ENCODE results near the gene FRMD5. TPM values are rescaled to one million over a fixed set of nuclear protein-coding genes. Genes with fewer than 3 reads are reported as not detected.
"Not testable (repeated sequence)": the region's sequence is repeated elsewhere in the genome, so short reads cannot be mapped to it uniquely, and the experiment has no call there.

The FRMD5 gene

GRCh38 chr15:43826508-43827341, 368.3 kb downstream of the FRMD5 start, which contains the start of gene WDR76:
TSS of gene WDR76 (plus strand) at chr15:43827002. CDS start at chr15:43827033, 31 bp downstream.
- Histone ChIP-seq H3K36me3 (ENCODE audit: insufficient read depth, low read length) (no peaks in the 10 kb centered on the region), H3K4me3 (ENCODE audit: low read length) (peak within 1 kb of the TSS; percentile 88), H3K9ac (ENCODE audit: low read depth, low read length) (peak within 1 kb of the TSS; percentile 90), H3K9me3 (replicated peaks; ENCODE audit: low read length) (no peaks in the 10 kb centered on the region), H3K4me2 (ENCODE audit: low read length) (peak within 1 kb of the TSS; percentile 98), H3K4me1 (ENCODE audit: control insufficient read depth, insufficient read depth, low read length) (peaks cover 34% of the 10 kb centered on the region), H3K27me3 (ENCODE audit: control insufficient read depth, insufficient read depth, low read length) (no peaks in the 10 kb centered on the region)

DNA sequence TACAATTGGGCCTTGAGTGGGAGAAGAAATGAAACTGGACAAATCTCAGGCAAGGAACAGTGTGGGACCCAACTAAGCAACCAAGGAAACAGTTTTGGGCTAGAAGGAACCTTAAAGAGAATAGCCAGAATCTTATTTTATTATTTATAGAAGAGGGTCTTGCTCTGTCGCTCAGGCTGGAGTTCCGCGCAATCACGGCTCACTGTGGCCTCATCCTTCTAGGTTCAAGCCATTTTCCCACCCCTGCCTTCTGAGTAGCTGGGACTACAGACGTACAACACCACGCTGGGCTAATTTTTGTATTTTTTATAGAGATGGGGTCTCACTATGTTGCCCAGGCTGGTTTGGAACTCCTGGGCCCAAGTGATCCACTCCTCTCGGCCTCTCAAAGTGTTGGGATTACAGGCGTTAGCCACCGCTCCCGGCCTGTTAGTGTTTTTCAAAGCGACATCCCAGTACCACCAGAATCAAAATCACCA, 369.0 kb downstream of the FRMD5 start:
- H3K4me1 ChIP-seq (ENCODE audit: control insufficient read depth, insufficient read depth, low read length): peaks cover 35% of the 10 kb centered on the region
- peak overlapping the region; percentile 90 for H3K9ac ChIP-seq (ENCODE audit: low read depth, low read length)
- peak overlapping the region; percentile 88 for H3K4me3 ChIP-seq (ENCODE audit: low read length)

DNA sequence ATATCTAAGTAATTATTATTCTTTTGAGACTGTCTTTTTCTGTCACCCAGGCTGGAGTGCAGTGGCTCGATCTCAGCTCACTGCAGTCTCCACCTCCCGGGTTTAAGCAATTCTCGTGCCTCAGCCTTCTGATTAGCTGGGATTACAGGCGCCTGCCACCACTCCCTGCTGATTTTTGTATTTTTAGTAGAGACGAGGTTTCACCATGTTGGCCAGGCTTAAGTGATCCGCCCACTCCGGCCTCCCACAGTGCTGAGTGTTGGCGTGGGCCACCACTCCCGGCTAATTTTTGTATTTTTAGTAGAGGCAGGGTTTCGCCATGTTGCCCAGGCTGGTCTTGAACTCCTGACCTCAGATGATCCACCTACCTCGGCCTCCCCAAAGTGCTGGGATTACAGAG, 369.8 kb downstream of the FRMD5 start:
- H3K4me3 ChIP-seq (ENCODE audit: low read length); H3K36me3 ChIP-seq (ENCODE audit: insufficient read depth, low read length); H3K9ac ChIP-seq (ENCODE audit: low read depth, low read length); H3K9me3 ChIP-seq (replicated peaks; ENCODE audit: low read length); H3K4me2 ChIP-seq (ENCODE audit: low read length); H3K27me3 ChIP-seq (ENCODE audit: control insufficient read depth, insufficient read depth, low read length): not testable (repeated sequence)
- peaks cover 35% of the 10 kb centered on the region for H3K4me1 ChIP-seq (ENCODE audit: control insufficient read depth, insufficient read depth, low read length)

More for the DNA sequence above, 369.0 kb downstream of the FRMD5 start:
- no peaks in the 10 kb centered on the region for H3K9me3 ChIP-seq (replicated peaks; ENCODE audit: low read length)
- H3K4me2 ChIP-seq (ENCODE audit: low read length): peak overlapping the region; percentile 98
- no peaks in the 10 kb centered on the region for H3K36me3 ChIP-seq (ENCODE audit: insufficient read depth, low read length)
- no peaks in the 10 kb centered on the region for H3K27me3 ChIP-seq (ENCODE audit: control insufficient read depth, insufficient read depth, low read length)

- Histone ChIP-seq H3K36me3 (ENCODE audit: insufficient read depth, low read length) (no peaks in the 10 kb centered on the region), H3K4me2 (ENCODE audit: low read length) (peak within 1 kb of the TSS; percentile 70), H3K4me1 (ENCODE audit: control insufficient read depth, insufficient read depth, low read length) (peaks cover 35% of the 10 kb centered on the region), H3K4me3 (ENCODE audit: low read length) (peak within 1 kb of the TSS; percentile 77), H3K9me3 (replicated peaks; ENCODE audit: low read length) (no peaks in the 10 kb centered on the region), H3K27me3 (ENCODE audit: control insufficient read depth, insufficient read depth, low read length) (no peaks in the 10 kb centered on the region), H3K9ac (ENCODE audit: low read depth, low read length) (peak within 1 kb of the TSS; percentile 87)
These were observed 370.5 kb downstream of the FRMD5 start, which contains the start of gene MFAP1 for GRCh38 chr15:43824302-43825246. TSS of gene MFAP1 (minus strand) at chr15:43824690. CDS start at chr15:43824569, 121 bp downstream.

DNA sequence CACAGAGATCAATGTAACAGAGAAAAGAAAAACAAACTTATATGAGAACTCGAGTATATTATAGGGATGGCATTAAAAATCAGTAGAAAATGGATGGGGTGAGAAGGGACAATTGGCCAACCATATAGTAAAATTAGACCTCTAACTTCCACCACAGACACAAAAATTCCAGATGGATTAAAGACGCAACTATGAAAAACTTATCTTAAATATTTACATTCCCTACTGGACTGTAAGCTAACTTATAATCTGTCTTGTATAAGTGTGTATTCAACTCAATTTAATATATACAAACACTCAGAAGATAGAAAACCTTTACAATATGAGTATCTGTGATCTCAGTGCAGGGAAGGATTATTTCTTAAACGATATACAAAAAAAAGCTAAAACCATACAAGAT, 373.6 kb downstream of the FRMD5 start:
- H3K4me2 ChIP-seq (ENCODE audit: low read length): peak overlapping the region; percentile 28
- no peaks in the 10 kb centered on the region for H3K27me3 ChIP-seq (ENCODE audit: control insufficient read depth, insufficient read depth, low read length)
- H3K4me1 ChIP-seq (ENCODE audit: control insufficient read depth, insufficient read depth, low read length): peaks cover 14% of the 10 kb centered on the region
- peaks cover 12% of the 10 kb centered on the region for H3K36me3 ChIP-seq (ENCODE audit: insufficient read depth, low read length)
- no peak overlapping the region for H3K4me3 ChIP-seq (ENCODE audit: low read length)
- H3K9me3 ChIP-seq (replicated peaks; ENCODE audit: low read length): no peaks in the 10 kb centered on the region
- no peak overlapping the region for H3K9ac ChIP-seq (ENCODE audit: low read depth, low read length)

Small RNA genes lying within 50 kb of the gene (small RNA-seq; reads per million reads assigned to genes)
- not detected for gene RF00019

Data from skeletal muscle satellite cell (primary cell).